Neural cell (in vitro differentiated cells): Measurements from ENCODE around the gene SPOCK1. TPM values are rescaled to one million over a fixed set of nuclear protein-coding genes. Genes with fewer than 3 reads are reported as not detected.
"Not testable (repeated sequence)": the region's sequence is repeated elsewhere in the genome, so short reads cannot be mapped to it uniquely, and the experiment has no call there.

Experiments used
- H2AFZ ChIP-seq: fragments of 200-600, 300-800 bp; sonication (generic), shearing (Covaris generic); 2 replicates; pipeline ENCODE4 v1.6.0; 2014; ENCODE audit warnings: low read depth, mild to moderate bottlenecking, antibody characterized with exemption, low read length, moderate library complexity
- H3F3A ChIP-seq: fragments of 200-600 bp; shearing (Covaris generic); 2 replicates; pipeline ENCODE4 v1.6.1; 2016; ENCODE audit warnings: mild to moderate bottlenecking, moderate library complexity, mixed read lengths, antibody characterized with exemption, low read length; ENCODE audit not compliant: insufficient read depth, poor library complexity, severe bottlenecking
- H3K27ac ChIP-seq: fragments of 200-600, 300-800 bp; sonication (generic), shearing (Covaris generic); 2 replicates; pipeline ENCODE4 v1.5.1; 2014; ENCODE audit warnings: mild to moderate bottlenecking, low read length, moderate library complexity
- H3K27me3 ChIP-seq: fragments of 300-800, 200-600 bp; sonication (generic), shearing (Covaris generic); 2 replicates; pipeline ENCODE4 v1.6.0; 2014; ENCODE audit warnings: mild to moderate bottlenecking, low read depth, low read length, moderate library complexity; ENCODE audit not compliant: insufficient read depth
- H3K36me3 ChIP-seq: fragments of 300-800, 200-600 bp; sonication (generic), shearing (Covaris generic); 2 replicates; pipeline ENCODE4 v1.5.1; 2014; ENCODE audit warnings: mild to moderate bottlenecking, antibody characterized with exemption, low read length, moderate library complexity; ENCODE audit not compliant: insufficient read depth
- H3K4me2 ChIP-seq: fragments of 300-800, 200-600 bp; sonication (generic), shearing (Covaris generic); 2 replicates; pipeline ENCODE4 v1.6.0; 2014; ENCODE audit warnings: mild to moderate bottlenecking, low read length
- H3K4me3 ChIP-seq: fragments of 300-800, 200-600 bp; sonication (generic), shearing (Covaris generic); 2 replicates; pipeline ENCODE4 v1.5.1; 2014; ENCODE audit warnings: mild to moderate bottlenecking, low read length, moderate library complexity
- H3K79me2 ChIP-seq: fragments of 200-600 bp; shearing (Covaris generic); replicated peaks from 2 replicates; pipeline ENCODE4 v1.6.0; 2014; ENCODE audit warnings: mild to moderate bottlenecking, low read length, moderate library complexity; ENCODE audit not compliant: insufficient read depth
- H3K9ac ChIP-seq: fragments of 300-800, 200-600 bp; sonication (generic), shearing (Covaris generic); 2 replicates; pipeline ENCODE4 v1.6.1; 2016; ENCODE audit warnings: mild to moderate bottlenecking, low read length, mixed read lengths
- H3K9me2 ChIP-seq: fragments of 200-600 bp; shearing (Covaris generic); 2 replicates; pipeline ENCODE4 v1.6.1; 2016; ENCODE audit warnings: mild to moderate bottlenecking, low read length, mixed read lengths; ENCODE audit not compliant: insufficient read depth
- H3K9me3 ChIP-seq: fragments of 200-600, 300-800 bp; sonication (generic), shearing (Covaris generic); 2 replicates; pipeline ENCODE4 v1.6.1; 2016; ENCODE audit warnings: mild to moderate bottlenecking, mixed run types, low read length, moderate library complexity, mixed read lengths
- H4K20me1 ChIP-seq: fragments of 200-600 bp; shearing (Covaris generic); 2 replicates; pipeline ENCODE4 v1.6.1; 2016; ENCODE audit warnings: mild to moderate bottlenecking, mixed run types; ENCODE audit not compliant: insufficient read depth
- EP300 ChIP-seq: fragments of 450-650 bp; conservative IDR thresholded peaks from 2 replicates; pipeline ENCODE4 v1.6.1; 2014; ENCODE audit warnings: antibody characterized with exemption, mild to moderate bottlenecking, moderate library complexity; ENCODE audit not compliant: poor library complexity, severe bottlenecking
- EZH2 ChIP-seq: fragments of 200-600, 300-800 bp; shearing (Covaris generic), sonication (generic); IDR thresholded peaks from 2 replicates; pipeline ENCODE4 v1.6.1; 2014; ENCODE audit warnings: antibody characterized with exemption, low read length, borderline replicate concordance, mild to moderate bottlenecking; ENCODE audit not compliant: insufficient read depth, poor library complexity, severe bottlenecking
- MXI1 ChIP-seq: fragments of 450-650 bp; conservative IDR thresholded peaks from 2 replicates; pipeline ENCODE4 v1.6.1; 2014; ENCODE audit warnings: antibody characterized with exemption, mild to moderate bottlenecking; ENCODE audit not compliant: poor library complexity, severe bottlenecking
- POLR2AphosphoS5 ChIP-seq: IDR thresholded peaks from 2 replicates; pipeline ENCODE4 v1.6.1; 2012
- RAD21 ChIP-seq: fragments of 450-650 bp; conservative IDR thresholded peaks from 2 replicates; pipeline ENCODE4 v1.6.1; 2014; ENCODE audit warnings: antibody characterized with exemption, mild to moderate bottlenecking, moderate library complexity
- SMC3 ChIP-seq: fragments of 450-650 bp; conservative IDR thresholded peaks from 2 replicates; pipeline ENCODE4 v1.6.1; 2014; ENCODE audit warnings: antibody characterized with exemption, mild to moderate bottlenecking, moderate library complexity; ENCODE audit not compliant: poor library complexity
- TAF1 ChIP-seq: IDR thresholded peaks from 2 replicates; pipeline ENCODE4 v1.6.1; 2012; ENCODE audit warnings: low read depth
- polyA plus RNA-seq: library from polyadenylated mRNA; depleted of rRNA; stranded (reverse); fragments of >200 nt; gene quantifications from 2 replicates; pipeline ENCODE4 v1.2.3, GENCODE V29; 2014
- TF ChIP-seq, protein P1 (sequence below): fragments of 450-650 bp; IDR thresholded peaks from 2 replicates; pipeline ENCODE4 v1.5.1; 2014; ENCODE audit warnings: antibody characterized with exemption, mild to moderate bottlenecking, moderate library complexity; ENCODE audit not compliant: poor library complexity, severe bottlenecking
- TF ChIP-seq, protein P2 (sequence below): IDR thresholded peaks from 2 replicates; pipeline ENCODE4 v1.6.1; 2012; ENCODE audit warnings: borderline replicate concordance

SPOCK1 gene
- polyA plus RNA-seq, 1 donor from 2014 or later, result 33.6 TPM

DNA sequence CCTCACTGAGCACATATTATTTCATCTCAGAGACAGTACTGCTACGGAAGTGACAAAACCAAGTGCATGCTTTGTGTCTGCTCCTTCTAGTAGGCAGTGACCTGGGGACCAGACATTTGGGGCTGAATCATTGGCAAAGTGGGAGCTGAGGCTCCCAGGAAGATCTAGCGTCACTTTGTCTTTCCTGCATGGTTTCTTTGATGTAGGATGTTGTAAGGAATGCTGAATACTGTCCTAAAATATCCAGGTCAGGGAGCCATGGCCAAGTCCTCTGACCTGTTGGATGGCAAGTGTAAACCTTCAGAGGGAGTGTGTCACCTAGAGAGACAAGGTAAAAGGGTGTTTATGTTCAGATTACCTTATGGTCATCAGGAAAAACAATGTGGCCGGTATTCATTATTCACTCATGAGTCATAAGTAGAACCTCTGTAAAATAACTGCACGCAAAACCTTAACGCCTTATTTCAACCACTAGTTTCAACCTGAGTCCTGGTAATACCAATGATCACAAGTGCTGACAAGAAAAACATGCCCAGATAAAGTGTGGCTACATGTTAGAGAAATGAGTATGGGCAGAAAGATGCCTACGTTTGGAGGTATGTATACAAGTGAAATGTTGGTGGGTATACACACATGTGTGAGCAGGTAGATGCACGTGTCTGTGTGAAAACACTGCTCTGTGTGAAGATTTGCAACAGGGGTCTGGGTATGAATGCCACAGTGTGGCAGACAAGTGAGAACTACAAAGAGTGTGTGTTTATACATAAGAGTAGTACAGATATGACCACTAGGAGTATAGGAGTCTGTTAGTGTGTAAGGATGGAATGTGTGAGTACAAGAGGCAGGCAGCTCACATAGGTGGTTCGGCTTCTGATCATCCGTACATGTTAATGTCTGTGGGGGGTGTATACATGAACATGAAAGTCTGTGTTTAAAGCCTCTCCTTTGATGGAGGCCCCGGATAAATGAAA lies 263.9 kb downstream of the SPOCK1 start:
- no peak overlapping the region for H3K9ac ChIP-seq
- H2AFZ ChIP-seq, result no peak overlapping the region
- no peaks in the 10 kb centered on the region for H3K9me2 ChIP-seq
- no peaks in the 10 kb centered on the region for H3K9me3 ChIP-seq
- no peaks in the 10 kb centered on the region for H3F3A ChIP-seq
- H3K27me3 ChIP-seq, result no peaks in the 10 kb centered on the region
- TF ChIP-seq, protein P1, sequence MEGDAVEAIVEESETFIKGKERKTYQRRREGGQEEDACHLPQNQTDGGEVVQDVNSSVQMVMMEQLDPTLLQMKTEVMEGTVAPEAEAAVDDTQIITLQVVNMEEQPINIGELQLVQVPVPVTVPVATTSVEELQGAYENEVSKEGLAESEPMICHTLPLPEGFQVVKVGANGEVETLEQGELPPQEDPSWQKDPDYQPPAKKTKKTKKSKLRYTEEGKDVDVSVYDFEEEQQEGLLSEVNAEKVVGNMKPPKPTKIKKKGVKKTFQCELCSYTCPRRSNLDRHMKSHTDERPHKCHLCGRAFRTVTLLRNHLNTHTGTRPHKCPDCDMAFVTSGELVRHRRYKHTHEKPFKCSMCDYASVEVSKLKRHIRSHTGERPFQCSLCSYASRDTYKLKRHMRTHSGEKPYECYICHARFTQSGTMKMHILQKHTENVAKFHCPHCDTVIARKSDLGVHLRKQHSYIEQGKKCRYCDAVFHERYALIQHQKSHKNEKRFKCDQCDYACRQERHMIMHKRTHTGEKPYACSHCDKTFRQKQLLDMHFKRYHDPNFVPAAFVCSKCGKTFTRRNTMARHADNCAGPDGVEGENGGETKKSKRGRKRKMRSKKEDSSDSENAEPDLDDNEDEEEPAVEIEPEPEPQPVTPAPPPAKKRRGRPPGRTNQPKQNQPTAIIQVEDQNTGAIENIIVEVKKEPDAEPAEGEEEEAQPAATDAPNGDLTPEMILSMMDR, result no peak
- TF ChIP-seq POLR2AphosphoS5 (no peak), RAD21 (no peak), TAF1 (no peak), EZH2 (no peak), EP300 (no peak), MXI1 (no peak), SMC3 (no peak)
- TF ChIP-seq, protein P2, sequence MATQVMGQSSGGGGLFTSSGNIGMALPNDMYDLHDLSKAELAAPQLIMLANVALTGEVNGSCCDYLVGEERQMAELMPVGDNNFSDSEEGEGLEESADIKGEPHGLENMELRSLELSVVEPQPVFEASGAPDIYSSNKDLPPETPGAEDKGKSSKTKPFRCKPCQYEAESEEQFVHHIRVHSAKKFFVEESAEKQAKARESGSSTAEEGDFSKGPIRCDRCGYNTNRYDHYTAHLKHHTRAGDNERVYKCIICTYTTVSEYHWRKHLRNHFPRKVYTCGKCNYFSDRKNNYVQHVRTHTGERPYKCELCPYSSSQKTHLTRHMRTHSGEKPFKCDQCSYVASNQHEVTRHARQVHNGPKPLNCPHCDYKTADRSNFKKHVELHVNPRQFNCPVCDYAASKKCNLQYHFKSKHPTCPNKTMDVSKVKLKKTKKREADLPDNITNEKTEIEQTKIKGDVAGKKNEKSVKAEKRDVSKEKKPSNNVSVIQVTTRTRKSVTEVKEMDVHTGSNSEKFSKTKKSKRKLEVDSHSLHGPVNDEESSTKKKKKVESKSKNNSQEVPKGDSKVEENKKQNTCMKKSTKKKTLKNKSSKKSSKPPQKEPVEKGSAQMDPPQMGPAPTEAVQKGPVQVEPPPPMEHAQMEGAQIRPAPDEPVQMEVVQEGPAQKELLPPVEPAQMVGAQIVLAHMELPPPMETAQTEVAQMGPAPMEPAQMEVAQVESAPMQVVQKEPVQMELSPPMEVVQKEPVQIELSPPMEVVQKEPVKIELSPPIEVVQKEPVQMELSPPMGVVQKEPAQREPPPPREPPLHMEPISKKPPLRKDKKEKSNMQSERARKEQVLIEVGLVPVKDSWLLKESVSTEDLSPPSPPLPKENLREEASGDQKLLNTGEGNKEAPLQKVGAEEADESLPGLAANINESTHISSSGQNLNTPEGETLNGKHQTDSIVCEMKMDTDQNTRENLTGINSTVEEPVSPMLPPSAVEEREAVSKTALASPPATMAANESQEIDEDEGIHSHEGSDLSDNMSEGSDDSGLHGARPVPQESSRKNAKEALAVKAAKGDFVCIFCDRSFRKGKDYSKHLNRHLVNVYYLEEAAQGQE, result no peak
- no peaks in the 10 kb centered on the region for H3K36me3 ChIP-seq
- H3K4me2 ChIP-seq, result no peak overlapping the region
- no peak overlapping the region for H3K4me3 ChIP-seq
- no peaks in the 10 kb centered on the region for H3K79me2 ChIP-seq
- no peak overlapping the region for H3K27ac ChIP-seq
- H4K20me1 ChIP-seq, result no peaks in the 10 kb centered on the region

DNA sequence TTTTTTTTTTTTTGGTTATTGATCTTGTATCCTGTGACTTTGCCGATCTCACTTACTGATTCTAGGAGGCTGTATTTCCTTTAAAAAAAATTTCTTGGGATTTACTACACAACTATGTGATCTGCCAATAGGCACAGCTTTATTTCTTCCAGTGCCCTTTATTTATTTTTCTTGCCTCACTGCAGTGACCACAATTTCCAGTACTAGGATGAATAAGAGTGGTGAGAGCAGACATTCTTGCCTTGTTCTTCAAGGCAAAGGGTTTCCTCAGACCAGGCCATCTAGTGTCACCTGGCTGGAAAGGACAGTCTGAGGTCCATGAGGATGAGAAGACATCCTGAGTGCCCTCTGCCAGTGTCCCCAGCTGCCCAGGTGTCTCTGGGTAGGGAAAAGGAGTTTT lies 265.4 kb downstream of the SPOCK1 start:
- Histone ChIP-seq H3K9me3 (no peaks in the 10 kb centered on the region), H3K9me2 (no peaks in the 10 kb centered on the region), H3F3A (no peaks in the 10 kb centered on the region), H3K27ac (no peak overlapping the region), H3K27me3 (no peaks in the 10 kb centered on the region), H3K4me3 (no peak overlapping the region), H4K20me1 (no peaks in the 10 kb centered on the region), H3K79me2 (no peaks in the 10 kb centered on the region), H3K4me2 (no peak overlapping the region), H3K36me3 (no peaks in the 10 kb centered on the region), H2AFZ (no peak overlapping the region), H3K9ac (no peak overlapping the region)
- TF ChIP-seq TAF1 (no peak), EP300 (no peak), EZH2 (no peak), SMC3 (no peak), MXI1 (no peak), RAD21 (no peak)
- TF ChIP-seq, protein P1, result no peak
- TF ChIP-seq, protein P2, result no peak

DNA sequence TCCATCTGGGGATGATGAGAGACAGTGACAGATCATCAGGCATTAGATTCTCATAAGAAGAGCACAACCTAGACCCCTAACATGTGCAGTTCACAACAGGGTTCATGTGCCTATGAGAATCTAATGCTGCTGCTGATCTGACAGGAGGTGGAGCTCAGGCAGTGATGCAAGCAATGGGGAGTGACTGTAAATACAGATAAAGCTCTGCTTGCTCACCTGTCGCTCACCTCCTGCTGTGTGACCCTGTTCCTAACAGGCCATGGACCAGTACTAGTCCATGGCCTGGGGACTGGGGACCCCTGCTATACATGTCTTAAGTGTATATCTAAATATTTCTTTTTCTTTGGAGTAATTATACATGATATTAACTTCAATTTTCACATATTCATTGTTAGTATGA lies 265.8 kb downstream of the SPOCK1 start:
- H3K9me2 ChIP-seq, H3K27ac ChIP-seq, H2AFZ ChIP-seq, H3K9me3 ChIP-seq, H3K4me3 ChIP-seq, H3K9ac ChIP-seq, H3K36me3 ChIP-seq, H3K27me3 ChIP-seq, H3K79me2 ChIP-seq, H4K20me1 ChIP-seq, H3K4me2 ChIP-seq, H3F3A ChIP-seq: not testable (repeated sequence)
